ENCODE data around the gene AGTR1.

The AGTR1 gene
- total RNA-seq, result 0 to 0.11 (median 0) reads per million in 9 experiments

DNA sequence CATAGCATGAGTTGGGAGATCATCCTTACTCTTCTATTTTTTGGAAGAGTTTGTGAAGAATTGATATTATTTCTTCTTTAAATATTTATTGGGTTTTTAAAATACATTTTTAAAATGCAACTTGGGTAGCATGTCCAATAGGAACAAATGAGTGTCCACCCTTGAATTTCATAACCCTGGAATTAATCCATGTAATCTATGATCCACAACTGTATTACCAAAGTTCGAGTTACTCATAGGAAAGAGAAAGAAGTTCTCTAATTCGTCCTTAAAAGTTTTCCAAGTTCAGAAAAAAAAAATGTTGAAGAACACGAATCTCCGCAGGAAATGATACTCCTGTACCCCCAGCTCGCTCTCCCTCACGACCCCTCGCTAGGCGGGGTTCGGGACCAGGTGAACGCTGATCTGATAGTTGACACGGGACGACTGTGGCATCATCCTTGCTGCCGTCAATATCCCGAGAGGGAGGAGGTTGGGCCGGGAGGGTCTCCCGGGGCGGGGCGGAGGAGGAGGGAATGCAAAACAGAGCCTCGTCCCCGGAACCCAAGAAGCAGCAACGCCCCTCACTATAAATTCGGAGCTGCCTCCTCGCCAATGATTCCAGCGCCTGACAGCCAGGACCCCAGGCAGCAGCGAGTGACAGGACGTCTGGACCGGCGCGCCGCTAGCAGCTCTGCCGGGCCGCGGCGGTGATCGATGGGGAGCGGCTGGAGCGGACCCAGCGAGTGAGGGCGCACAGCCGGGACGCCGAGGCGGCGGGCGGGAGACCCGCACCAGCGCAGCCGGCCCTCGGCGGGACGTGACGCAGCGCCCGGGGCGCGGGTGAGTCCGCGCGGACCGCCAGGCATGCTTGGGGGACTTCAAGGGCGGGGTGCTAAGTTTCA lies at the start of gene AGTR1:
AGTR1 (plus strand) TSS at position 598 of the 884 bp plus-strand sequence. CDS start 43,133 bp downstream, outside the sequence.
- Mint-ChIP-seq H3K9me3 (peaks cover 0 to 18% of the 10 kb centered on the region in 2 donors), H3K36me3 (ENCODE audit: insufficient read depth) (no peaks in the 10 kb centered on the region), H3K27me3 (peaks cover 11 to 33% of the 10 kb centered on the region in 2 donors), H3K27ac (no peak within 1 kb of the TSS), H3K4me1 (ENCODE audit: low read depth in 2 of 2) (no peaks in the 10 kb centered on the region), H3K4me3 (no peak within 1 kb of the TSS)
- DNase-seq (no peak), ATAC-seq (replicated peaks) (no peak)

DNA sequence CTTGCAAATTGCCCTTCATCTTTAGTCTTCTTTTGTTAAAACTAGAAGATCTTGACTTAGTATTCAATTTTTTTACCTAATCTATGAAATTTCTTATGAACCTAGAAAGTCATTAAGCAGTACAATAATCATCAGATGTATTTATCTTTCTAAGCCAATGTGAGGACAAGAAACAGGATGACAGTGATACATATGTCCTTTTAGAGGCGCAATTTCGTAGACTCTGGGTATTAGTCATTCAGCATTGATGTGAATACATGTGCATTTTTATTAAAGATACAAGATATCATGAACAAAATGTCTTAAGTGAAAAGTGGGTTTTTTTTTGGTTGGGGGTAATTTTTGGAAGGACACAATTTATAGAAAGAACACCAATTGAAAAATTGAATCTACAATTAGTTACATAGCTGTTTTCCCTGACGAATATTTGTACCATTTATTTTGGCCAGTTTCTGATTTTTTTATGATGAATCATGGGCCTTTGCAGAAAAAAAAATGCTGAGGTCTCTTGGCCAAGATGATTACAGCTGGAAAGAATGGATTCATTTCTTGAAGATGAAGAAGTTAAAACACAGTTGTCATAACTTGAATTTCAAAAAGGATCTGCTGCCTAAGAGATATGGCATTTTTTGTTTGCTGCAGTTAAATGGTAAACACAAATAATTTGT lies 48.9 kb upstream of the AGTR1 start:
- Mint-ChIP-seq H3K27ac (no peak overlapping the region), H3K4me1 (ENCODE audit: low read depth in 2 of 2) (no peaks in the 10 kb centered on the region), H3K36me3 (ENCODE audit: insufficient read depth) (no peaks in the 10 kb centered on the region), H3K27me3 (no peaks in the 10 kb centered on the region), H3K9me3 (no peaks in the 10 kb centered on the region), H3K4me3 (no peak overlapping the region)
- no peak for DNase-seq
- no peak for ATAC-seq (replicated peaks)

DNA sequence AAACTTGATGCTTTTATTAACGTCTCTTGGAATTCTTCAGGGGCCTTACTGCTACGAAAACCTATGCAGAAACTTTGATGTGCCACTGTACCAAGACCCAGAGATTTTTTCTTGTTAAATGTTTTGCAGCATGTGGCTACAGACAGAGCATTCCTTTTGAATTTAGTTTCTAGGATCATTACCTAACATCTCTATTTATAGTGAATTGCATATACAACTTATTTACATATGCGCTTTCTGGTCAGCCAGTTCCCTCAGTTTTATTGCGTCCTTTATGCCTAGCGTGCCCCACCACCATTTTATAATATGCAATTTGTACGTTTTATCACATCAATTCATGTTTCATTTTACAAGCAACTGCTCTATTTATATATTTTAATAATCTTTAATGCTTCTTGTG lies 46.2 kb upstream of the AGTR1 start:
- H3K4me1 Mint-ChIP-seq (ENCODE audit: low read depth in 2 of 2), result no peaks in the 10 kb centered on the region
- H3K36me3 Mint-ChIP-seq (ENCODE audit: insufficient read depth), result no peaks in the 10 kb centered on the region
- H3K27ac Mint-ChIP-seq, result no peak overlapping the region
- H3K4me3 Mint-ChIP-seq, result no peak overlapping the region
- DNase-seq (no peak), ATAC-seq (replicated peaks) (no peak)
- no peaks in the 10 kb centered on the region for H3K9me3 Mint-ChIP-seq
- no peaks in the 10 kb centered on the region for H3K27me3 Mint-ChIP-seq

DNA sequence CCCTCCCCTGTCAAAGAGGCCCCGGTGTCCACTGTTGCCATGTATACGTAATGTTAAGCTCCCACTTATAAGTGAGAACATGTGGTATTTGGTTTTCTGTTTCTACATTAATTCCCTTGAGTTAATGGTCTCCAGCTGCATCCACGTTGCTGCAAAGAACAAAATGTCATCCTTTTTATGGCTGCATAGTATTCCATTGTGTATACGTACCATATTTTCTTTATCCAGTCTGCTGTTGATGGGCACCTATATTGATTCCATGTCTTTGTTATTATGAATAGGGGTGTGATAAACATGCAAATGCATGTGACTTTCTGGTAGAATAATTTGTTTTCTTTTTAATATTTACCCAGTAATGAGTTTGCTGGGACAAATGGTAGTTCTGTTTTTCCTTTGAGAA lies 43.3 kb upstream of the AGTR1 start:
- no peaks in the 10 kb centered on the region for H3K36me3 Mint-ChIP-seq (ENCODE audit: insufficient read depth)
- DNase-seq, result no peak
- no peak for ATAC-seq (replicated peaks)
- H3K27me3 Mint-ChIP-seq, result no peaks in the 10 kb centered on the region
- no peaks in the 10 kb centered on the region for H3K4me1 Mint-ChIP-seq (ENCODE audit: low read depth in 2 of 2)
- H3K9me3 Mint-ChIP-seq, result peaks cover 0 to 1% of the 10 kb centered on the region in 2 donors
- no peak overlapping the region for H3K4me3 Mint-ChIP-seq
- no peak overlapping the region for H3K27ac Mint-ChIP-seq

DNA sequence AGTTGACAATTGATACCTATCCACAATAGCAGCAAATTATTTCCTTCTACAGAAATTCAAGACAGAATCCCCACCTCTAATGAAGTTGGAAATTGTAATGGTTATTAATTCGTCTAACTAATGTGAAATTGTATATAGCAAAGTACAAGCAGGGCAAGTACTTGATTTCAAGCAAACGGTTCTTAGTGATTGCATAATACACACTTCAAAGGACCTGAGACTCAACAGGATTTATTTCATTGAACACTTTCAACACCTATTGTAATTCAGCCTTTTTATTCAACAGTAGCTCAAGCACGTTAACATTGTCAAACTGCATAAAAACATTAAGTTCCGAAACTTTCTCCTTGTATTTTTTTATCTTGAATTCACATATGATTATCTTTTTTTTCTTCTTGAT lies 40.2 kb upstream of the AGTR1 start:
- H3K9me3 Mint-ChIP-seq, result peaks cover 0 to 1% of the 10 kb centered on the region in 2 donors
- ATAC-seq (replicated peaks) (no peak), DNase-seq (no peak)
- H3K36me3 Mint-ChIP-seq (ENCODE audit: insufficient read depth), result no peaks in the 10 kb centered on the region
- H3K27ac Mint-ChIP-seq, result no peak overlapping the region
- no peaks in the 10 kb centered on the region for H3K4me1 Mint-ChIP-seq (ENCODE audit: low read depth in 2 of 2)
- no peaks in the 10 kb centered on the region for H3K27me3 Mint-ChIP-seq
- no peak overlapping the region for H3K4me3 Mint-ChIP-seq

DNA sequence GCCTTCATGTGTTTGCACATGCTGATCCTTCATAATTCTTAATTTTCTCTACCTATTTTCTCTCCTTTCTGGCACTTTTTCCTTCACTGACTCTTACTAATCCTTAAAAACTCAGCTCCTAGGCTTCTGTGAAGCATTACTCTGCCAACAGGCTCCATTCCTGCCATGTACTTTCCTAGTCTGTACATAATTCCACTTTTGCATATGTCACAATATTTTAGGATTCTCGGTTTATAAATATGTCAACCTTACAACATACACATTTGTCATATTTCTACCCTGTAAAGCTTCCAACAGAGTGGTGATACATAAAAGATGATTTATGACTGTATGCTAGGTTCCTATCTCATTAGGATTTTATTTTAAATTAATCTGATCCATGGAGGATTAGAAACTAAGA lies 38.2 kb upstream of the AGTR1 start:
- Mint-ChIP-seq H3K27ac (no peak overlapping the region), H3K36me3 (ENCODE audit: insufficient read depth) (no peaks in the 10 kb centered on the region), H3K9me3 (peaks cover 0 to 1% of the 10 kb centered on the region in 2 donors), H3K27me3 (no peaks in the 10 kb centered on the region), H3K4me3 (no peak overlapping the region), H3K4me1 (ENCODE audit: low read depth in 2 of 2) (no peaks in the 10 kb centered on the region)
- ATAC-seq (replicated peaks) (no peak), DNase-seq (no peak)

DNA sequence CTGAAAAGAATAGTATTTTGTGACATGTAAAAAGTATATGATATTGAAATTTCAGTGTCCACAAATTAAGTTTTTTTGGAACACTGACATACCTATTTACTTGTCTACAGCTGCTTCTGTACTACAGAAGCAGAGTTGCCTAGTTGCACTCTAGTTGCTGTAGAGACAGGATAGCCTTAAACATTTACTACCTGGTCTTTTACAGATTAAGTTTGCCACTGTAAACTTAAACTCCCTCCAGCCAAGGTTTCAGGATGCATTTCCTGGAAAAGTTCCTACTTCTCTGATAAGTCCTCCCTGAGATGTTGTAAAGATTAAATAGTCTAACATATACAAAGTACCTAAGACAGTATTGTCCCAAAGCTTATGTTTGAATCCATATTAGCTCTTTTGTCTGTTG lies 17.4 kb upstream of the AGTR1 start:
- no peaks in the 10 kb centered on the region for H3K4me1 Mint-ChIP-seq (ENCODE audit: low read depth in 2 of 2)
- no peaks in the 10 kb centered on the region for H3K27me3 Mint-ChIP-seq
- no peak overlapping the region for H3K27ac Mint-ChIP-seq
- peaks cover 0 to 4% of the 10 kb centered on the region in 2 donors for H3K9me3 Mint-ChIP-seq
- DNase-seq, result no peak
- H3K4me3 Mint-ChIP-seq, result no peak overlapping the region
- no peaks in the 10 kb centered on the region for H3K36me3 Mint-ChIP-seq (ENCODE audit: insufficient read depth)
- no peak for ATAC-seq (replicated peaks)

DNA sequence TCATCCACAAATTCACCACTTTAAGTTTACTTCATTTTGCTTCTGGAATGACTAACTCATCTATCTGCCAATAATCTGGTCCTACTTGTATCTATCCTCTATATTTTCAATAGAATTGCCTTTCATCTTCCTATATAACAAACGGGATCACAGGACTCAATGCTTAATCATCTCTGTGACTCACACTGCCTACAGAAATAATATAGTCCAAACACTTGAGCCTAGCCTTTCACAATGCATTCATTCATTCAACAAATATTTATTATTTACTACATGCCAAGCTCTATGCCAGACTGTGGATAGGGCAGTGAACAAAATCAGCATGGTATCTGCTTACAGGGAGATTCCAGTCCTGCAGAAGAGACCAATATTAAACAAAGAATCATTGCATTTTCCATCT lies 16.6 kb upstream of the AGTR1 start:
- Mint-ChIP-seq H3K36me3 (ENCODE audit: insufficient read depth) (no peaks in the 10 kb centered on the region), H3K27me3 (no peaks in the 10 kb centered on the region), H3K9me3 (peaks cover 0 to 4% of the 10 kb centered on the region in 2 donors), H3K4me1 (ENCODE audit: low read depth in 2 of 2) (no peaks in the 10 kb centered on the region), H3K4me3 (no peak overlapping the region), H3K27ac (no peak overlapping the region)
- ATAC-seq (replicated peaks) (no peak), DNase-seq (no peak)

DNA sequence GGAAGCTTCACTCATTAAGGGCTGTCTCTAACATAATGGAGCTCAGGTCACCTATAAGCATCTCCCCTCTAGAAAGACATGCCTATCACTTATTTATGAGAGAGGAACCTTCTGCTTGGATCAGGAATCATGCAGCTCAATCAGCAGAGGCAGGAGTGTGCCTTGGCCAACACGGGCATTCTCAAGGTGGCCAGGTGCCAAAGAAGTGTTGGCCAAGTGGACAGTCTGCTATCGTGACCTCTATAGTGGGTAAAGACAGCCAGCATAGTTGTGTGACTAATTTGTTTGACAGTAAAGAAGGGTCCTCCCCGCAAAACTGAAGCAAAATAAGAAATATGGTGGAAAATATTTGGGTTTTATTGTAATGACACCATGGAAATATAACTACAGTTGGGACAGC lies 14.7 kb upstream of the AGTR1 start:
- Mint-ChIP-seq H3K9me3 (peaks cover 0 to 1% of the 10 kb centered on the region in 2 donors), H3K27ac (no peak overlapping the region), H3K4me3 (no peak overlapping the region), H3K4me1 (ENCODE audit: low read depth in 2 of 2) (no peaks in the 10 kb centered on the region), H3K27me3 (no peaks in the 10 kb centered on the region), H3K36me3 (ENCODE audit: insufficient read depth) (no peaks in the 10 kb centered on the region)
- no peak for DNase-seq
- ATAC-seq (replicated peaks), result no peak

DNA sequence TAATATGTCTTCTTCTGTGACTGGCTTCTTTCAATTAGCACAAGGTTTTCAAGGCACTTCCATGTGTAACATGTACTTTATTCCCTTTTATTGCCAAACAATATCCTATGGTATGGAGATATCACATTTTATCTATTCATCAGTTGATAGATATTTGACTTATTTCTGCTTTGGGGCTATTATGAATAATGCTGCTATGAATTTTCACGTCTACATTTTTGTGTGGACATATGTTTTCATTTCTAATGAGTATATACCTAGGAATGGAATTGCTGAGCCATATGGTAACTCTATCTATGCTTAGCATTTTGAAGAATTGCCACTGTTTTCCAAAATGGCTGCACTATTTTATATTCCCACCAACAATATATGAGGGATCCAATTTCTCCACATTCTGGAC lies 3.6 kb upstream of the AGTR1 start:
- Mint-ChIP-seq H3K36me3 (ENCODE audit: insufficient read depth) (no peaks in the 10 kb centered on the region), H3K4me1 (ENCODE audit: low read depth in 2 of 2) (no peaks in the 10 kb centered on the region), H3K9me3 (peaks cover 0 to 7% of the 10 kb centered on the region in 2 donors), H3K27me3 (peaks cover 9 to 20% of the 10 kb centered on the region in 2 donors), H3K27ac (no peak overlapping the region), H3K4me3 (no peak overlapping the region)
- DNase-seq, result no peak
- no peak for ATAC-seq (replicated peaks)

DNA sequence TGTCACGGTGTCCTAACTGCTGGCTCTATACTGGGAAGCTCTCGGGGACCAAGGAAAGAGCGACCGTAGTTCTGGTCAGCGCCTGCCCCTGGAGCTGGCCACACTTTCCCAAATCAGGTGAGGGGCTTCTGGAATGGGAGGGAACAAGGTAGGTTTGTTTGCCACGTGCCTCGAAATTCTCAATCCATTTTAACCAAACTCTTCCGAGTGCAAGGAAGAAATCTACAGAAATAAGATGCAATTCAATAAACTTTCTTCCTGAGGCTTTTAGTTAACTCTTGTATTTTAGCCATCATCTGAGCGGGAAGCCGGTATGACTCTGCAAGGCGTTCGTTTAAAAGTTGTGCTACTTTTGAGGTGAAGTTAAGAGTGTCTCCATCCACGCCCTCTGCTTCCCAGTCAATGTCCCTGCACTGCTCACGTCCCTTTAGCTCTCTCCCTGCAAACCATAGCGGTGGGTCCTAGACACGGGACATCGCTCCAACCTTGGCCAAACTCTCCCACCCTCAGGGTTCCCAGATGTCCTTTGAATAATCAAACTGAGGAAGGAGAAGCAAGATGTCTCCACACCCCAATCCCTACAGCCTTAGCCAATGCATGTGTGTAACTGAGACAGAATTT lies 597 bp downstream of the AGTR1 start:
- H3K27ac Mint-ChIP-seq, result no peak overlapping the region

DNA sequence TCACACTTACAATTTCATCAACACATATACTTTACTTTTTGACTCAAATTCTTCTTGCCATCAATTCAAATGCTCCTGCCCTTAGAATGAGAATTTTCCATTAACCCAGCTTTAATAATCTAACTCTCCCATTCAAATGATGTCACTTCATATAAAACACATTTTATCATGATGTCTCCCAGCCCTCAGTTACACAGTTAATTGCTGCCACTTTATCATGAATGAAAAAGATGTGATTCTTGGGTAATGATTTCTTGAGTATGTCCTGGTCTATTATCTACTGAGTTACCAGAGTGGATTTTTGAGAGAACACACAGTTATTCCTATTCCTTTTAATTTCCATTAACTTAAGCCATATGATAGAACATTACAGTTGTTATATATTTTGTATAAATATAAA lies 7.6 kb downstream of the AGTR1 start:
- Mint-ChIP-seq H3K4me1 (ENCODE audit: low read depth in 2 of 2) (no peaks in the 10 kb centered on the region), H3K4me3 (no peak overlapping the region), H3K27me3 (peaks cover 0 to under 1% of the 10 kb centered on the region in 2 donors), H3K36me3 (ENCODE audit: insufficient read depth) (no peaks in the 10 kb centered on the region), H3K27ac (no peak overlapping the region), H3K9me3 (no peaks in the 10 kb centered on the region)
- no peak for DNase-seq
- ATAC-seq (replicated peaks), result no peak

More for the DNA sequence above, 597 bp downstream of the AGTR1 start:
- H3K4me3 Mint-ChIP-seq, result no peak overlapping the region
- H3K4me1 Mint-ChIP-seq (ENCODE audit: low read depth in 2 of 2), result no peaks in the 10 kb centered on the region
- no peak for DNase-seq
- no peak for ATAC-seq (replicated peaks)
- peaks cover 0 to 18% of the 10 kb centered on the region in 2 donors for H3K9me3 Mint-ChIP-seq
- peaks cover 11 to 33% of the 10 kb centered on the region in 2 donors for H3K27me3 Mint-ChIP-seq
- H3K36me3 Mint-ChIP-seq (ENCODE audit: insufficient read depth), result no peaks in the 10 kb centered on the region

DNA sequence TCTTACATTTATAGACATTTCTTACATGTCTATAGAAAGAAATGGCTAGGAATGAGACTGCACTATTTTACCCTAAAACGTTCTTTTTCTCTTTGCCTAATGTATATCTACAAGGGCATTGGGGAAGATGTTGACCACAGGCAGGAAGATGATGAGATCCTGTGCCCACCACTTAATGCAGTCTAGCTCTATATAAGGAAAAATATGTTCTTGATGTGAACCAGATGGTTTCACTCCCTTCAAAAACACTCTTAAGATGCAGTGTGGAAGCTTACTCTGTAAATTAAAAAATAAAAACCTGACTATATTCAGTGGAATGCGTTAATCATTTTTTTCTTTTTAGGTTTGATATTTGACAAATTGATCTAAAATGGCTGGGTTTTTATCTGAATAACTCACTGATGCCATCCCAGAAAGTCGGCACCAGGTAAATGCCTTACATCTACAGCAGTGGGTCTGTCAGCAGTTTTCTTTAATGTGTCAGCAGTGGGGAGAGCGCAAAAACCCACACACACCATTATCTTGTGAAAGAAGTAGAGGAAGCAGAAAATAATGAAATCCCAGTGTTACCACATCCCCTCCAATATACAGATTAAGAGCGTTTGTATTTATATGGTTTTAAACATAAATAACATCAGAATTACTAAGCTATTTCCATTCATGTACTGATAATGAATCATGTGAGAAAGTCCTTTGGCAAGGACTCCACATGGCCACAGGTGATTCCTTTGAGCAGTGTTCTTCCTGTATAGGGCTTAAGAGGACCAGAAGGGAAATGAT lies 10.1 kb downstream of the AGTR1 start:
- Mint-ChIP-seq H3K4me1 (ENCODE audit: low read depth in 2 of 2) (no peaks in the 10 kb centered on the region), H3K27me3 (no peaks in the 10 kb centered on the region), H3K36me3 (ENCODE audit: insufficient read depth) (no peaks in the 10 kb centered on the region), H3K4me3 (no peak overlapping the region), H3K9me3 (no peaks in the 10 kb centered on the region), H3K27ac (no peak overlapping the region)
- no peak for DNase-seq
- no peak for ATAC-seq (replicated peaks)

All from effector memory CD8-positive, alpha-beta T cell (primary cell).